Activated B cell treated with CpG ODN at 0.5 μM for 24 hours (primary cell): ENCODE measurements around the gene C16orf46. TPM values are rescaled to one million over a fixed set of nuclear protein-coding genes. Genes with fewer than 3 reads are reported as not detected.

Experiments used
- ATAC-seq: fragments of 200-7000 bp; cut with Tn5 transposase; one replicate; pipeline ENCODE4 v1.10.0; 2021; ENCODE audit warnings: low read depth, mild to moderate bottlenecking, moderate library complexity
- CTCF ChIA-PET: fragments of 350-600 bp; sonication (Branson Sonifier 250); formaldehyde crosslinking; loops from one replicate; lab custom pipeline; 2021; ENCODE audit warnings: antibody characterized with exemption; lab: Charles Lee
- POLR2A ChIA-PET: fragments of 350-600 bp; sonication (Branson Sonifier 250); formaldehyde crosslinking; loops from one replicate; lab custom pipeline; 2021; ENCODE audit warnings: antibody characterized with exemption; lab: Charles Lee
- DNase-seq: peaks from one replicate; pipeline ENCODE4 v3.0.0; 2022
- H3K27ac Mint-ChIP-seq: one replicate; pipeline ENCODE4 v1.8.0; 2020; ENCODE audit warnings: mixed read lengths
- H3K27me3 Mint-ChIP-seq: one replicate; pipeline ENCODE4 v1.8.0; 2021; ENCODE audit warnings: mixed read lengths
- H3K36me3 Mint-ChIP-seq: one replicate; pipeline ENCODE4 v1.8.0; 2021; ENCODE audit warnings: low read depth, mixed read lengths
- H3K4me1 Mint-ChIP-seq: one replicate; pipeline ENCODE4 v1.8.0; 2021; ENCODE audit warnings: mixed read lengths
- H3K4me3 Mint-ChIP-seq: one replicate; pipeline ENCODE4 v1.8.0; 2020; ENCODE audit warnings: mild to moderate bottlenecking, mixed read lengths
- H3K9me3 Mint-ChIP-seq: one replicate; pipeline ENCODE4 v1.8.0; 2020; ENCODE audit warnings: mixed read lengths
- intact Hi-C: fragments of 100-400 bp; cut with micrococcal nuclease; formaldehyde crosslinking; loops from one replicate; pipeline ENCODE4 v1.15.1; 2024
- total RNA-seq: library from RNA; stranded (reverse); gene quantifications from 2 replicates; pipeline ENCODE4 v1.2.3, GENCODE V29; 2022
- TF ChIP-seq, protein P1 (sequence below): fragments of 200-600 bp; IDR thresholded peaks from one replicate; pipeline ENCODE4 v1.8.0; 2022; ENCODE audit warnings: antibody characterized with exemption, mild to moderate bottlenecking

Gene C16orf46
- total RNA-seq, 1 donor from 2014 or later, result 0.75 TPM

DNA sequence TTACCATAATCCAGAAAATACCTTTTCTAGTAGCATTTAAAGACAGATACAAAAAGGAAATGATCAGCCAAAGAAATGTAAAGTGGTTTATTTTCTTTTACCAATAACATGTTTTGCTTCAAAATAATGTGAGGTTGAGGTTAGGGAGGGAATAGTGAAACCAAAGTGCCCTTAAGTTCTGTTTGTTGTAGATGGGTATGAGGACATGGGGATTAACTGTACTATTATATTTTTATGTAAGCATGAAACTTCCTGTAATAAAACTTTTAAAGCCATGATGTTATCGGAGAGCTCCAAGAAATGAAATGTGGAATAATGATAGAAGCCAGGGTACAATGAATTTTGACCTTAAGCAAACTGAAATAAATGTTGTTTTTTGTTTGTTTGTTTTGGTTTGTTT lies 9.9 kb downstream of the C16orf46 start:
- CTCF ChIA-PET, result no interaction called here
- no peak overlapping the region for H3K4me3 Mint-ChIP-seq
- ATAC-seq, result no peak
- POLR2A ChIA-PET, result no interaction called here
- no peak for DNase-seq
- no peaks in the 10 kb centered on the region for H3K9me3 Mint-ChIP-seq
- H3K27me3 Mint-ChIP-seq, result peaks cover 3% of the 10 kb centered on the region
- no peak overlapping the region for H3K27ac Mint-ChIP-seq
- no peaks in the 10 kb centered on the region for H3K4me1 Mint-ChIP-seq
- intact Hi-C loops, result no loop called here
- TF ChIP-seq, protein P1, sequence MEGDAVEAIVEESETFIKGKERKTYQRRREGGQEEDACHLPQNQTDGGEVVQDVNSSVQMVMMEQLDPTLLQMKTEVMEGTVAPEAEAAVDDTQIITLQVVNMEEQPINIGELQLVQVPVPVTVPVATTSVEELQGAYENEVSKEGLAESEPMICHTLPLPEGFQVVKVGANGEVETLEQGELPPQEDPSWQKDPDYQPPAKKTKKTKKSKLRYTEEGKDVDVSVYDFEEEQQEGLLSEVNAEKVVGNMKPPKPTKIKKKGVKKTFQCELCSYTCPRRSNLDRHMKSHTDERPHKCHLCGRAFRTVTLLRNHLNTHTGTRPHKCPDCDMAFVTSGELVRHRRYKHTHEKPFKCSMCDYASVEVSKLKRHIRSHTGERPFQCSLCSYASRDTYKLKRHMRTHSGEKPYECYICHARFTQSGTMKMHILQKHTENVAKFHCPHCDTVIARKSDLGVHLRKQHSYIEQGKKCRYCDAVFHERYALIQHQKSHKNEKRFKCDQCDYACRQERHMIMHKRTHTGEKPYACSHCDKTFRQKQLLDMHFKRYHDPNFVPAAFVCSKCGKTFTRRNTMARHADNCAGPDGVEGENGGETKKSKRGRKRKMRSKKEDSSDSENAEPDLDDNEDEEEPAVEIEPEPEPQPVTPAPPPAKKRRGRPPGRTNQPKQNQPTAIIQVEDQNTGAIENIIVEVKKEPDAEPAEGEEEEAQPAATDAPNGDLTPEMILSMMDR, result no peak
- no peaks in the 10 kb centered on the region for H3K36me3 Mint-ChIP-seq

GRCh38 chr16:81066681-81067080 lies 10.4 kb downstream of the C16orf46 start:
- DNase-seq (no peak), ATAC-seq (no peak)
- Mint-ChIP-seq H3K27me3 (peaks cover 3% of the 10 kb centered on the region), H3K4me1 (no peaks in the 10 kb centered on the region), H3K27ac (no peak overlapping the region), H3K36me3 (no peaks in the 10 kb centered on the region), H3K9me3 (no peaks in the 10 kb centered on the region), H3K4me3 (no peak overlapping the region)
- TF ChIP-seq, protein P1, result no peak
- ChIA-PET CTCF (no interaction called here), POLR2A (no interaction called here)
- intact Hi-C loops, result no loop called here

- Mint-ChIP-seq H3K9me3 (no peaks in the 10 kb centered on the region), H3K27me3 (no peaks in the 10 kb centered on the region), H3K4me3 (no peak overlapping the region), H3K36me3 (no peaks in the 10 kb centered on the region), H3K4me1 (no peaks in the 10 kb centered on the region), H3K27ac (no peak overlapping the region)
- ATAC-seq (no peak), DNase-seq (no peak)
- intact Hi-C loops, result no loop called here
- TF ChIP-seq, protein P1, result no peak
- POLR2A ChIA-PET, result no interaction called here
- CTCF ChIA-PET, result no interaction called here
These were observed 15.0 kb downstream of the C16orf46 start for GRCh38 chr16:81061871-81062608.

- H3K27me3 Mint-ChIP-seq, result no peaks in the 10 kb centered on the region
- POLR2A ChIA-PET, result no interaction called here
- no peak overlapping the region for H3K4me3 Mint-ChIP-seq
- ATAC-seq (no peak), DNase-seq (no peak)
- no peaks in the 10 kb centered on the region for H3K9me3 Mint-ChIP-seq
- no peaks in the 10 kb centered on the region for H3K36me3 Mint-ChIP-seq
- no peaks in the 10 kb centered on the region for H3K4me1 Mint-ChIP-seq
- intact Hi-C loops, result no loop called here
- CTCF ChIA-PET, result no interaction called here
- TF ChIP-seq, protein P1, result no peak
- H3K27ac Mint-ChIP-seq, result no peak overlapping the region
These were observed 15.8 kb downstream of the C16orf46 start for GRCh38 chr16:81061307-81061640.

- DNase-seq (no peak), ATAC-seq (no peak)
- no peaks in the 10 kb centered on the region for H3K27me3 Mint-ChIP-seq
- no peak overlapping the region for H3K27ac Mint-ChIP-seq
- H3K4me3 Mint-ChIP-seq, result no peak overlapping the region
- no peaks in the 10 kb centered on the region for H3K9me3 Mint-ChIP-seq
- POLR2A ChIA-PET, result no interaction called here
- H3K36me3 Mint-ChIP-seq, result no peaks in the 10 kb centered on the region
- CTCF ChIA-PET, result no interaction called here
- TF ChIP-seq, protein P1, result no peak
- intact Hi-C loops, result no loop called here
- no peaks in the 10 kb centered on the region for H3K4me1 Mint-ChIP-seq
These were observed 16.3 kb downstream of the C16orf46 start for GRCh38 chr16:81060576-81061306.
